ENCODE measurements around the gene DGKG.

GRCh38 chr3:186299327-186299726 is 62.7 kb downstream of the DGKG start:
- TF ChIP-seq, protein P1, sequence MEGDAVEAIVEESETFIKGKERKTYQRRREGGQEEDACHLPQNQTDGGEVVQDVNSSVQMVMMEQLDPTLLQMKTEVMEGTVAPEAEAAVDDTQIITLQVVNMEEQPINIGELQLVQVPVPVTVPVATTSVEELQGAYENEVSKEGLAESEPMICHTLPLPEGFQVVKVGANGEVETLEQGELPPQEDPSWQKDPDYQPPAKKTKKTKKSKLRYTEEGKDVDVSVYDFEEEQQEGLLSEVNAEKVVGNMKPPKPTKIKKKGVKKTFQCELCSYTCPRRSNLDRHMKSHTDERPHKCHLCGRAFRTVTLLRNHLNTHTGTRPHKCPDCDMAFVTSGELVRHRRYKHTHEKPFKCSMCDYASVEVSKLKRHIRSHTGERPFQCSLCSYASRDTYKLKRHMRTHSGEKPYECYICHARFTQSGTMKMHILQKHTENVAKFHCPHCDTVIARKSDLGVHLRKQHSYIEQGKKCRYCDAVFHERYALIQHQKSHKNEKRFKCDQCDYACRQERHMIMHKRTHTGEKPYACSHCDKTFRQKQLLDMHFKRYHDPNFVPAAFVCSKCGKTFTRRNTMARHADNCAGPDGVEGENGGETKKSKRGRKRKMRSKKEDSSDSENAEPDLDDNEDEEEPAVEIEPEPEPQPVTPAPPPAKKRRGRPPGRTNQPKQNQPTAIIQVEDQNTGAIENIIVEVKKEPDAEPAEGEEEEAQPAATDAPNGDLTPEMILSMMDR (optimal IDR thresholded peaks at IDR 0.05 in 1 of 3, IDR thresholded peaks at IDR 0.05 in 1 of 3, conservative IDR thresholded peaks at IDR 0.05 in 1 of 3; ENCODE audit: extremely low read depth in 1 of 3, insufficient read depth in 2 of 3, low read length in 3 of 3): no peak
- TF ChIP-seq EZH2 (IDR thresholded peaks at IDR 0.05; ENCODE audit: low read length): no peak

All from keratinocyte (primary cell).